GM19438 (cell line): Measurements from ENCODE around the gene KLF7.

Source experiments
- ATAC-seq: cut with Tn5 transposase; IDR thresholded peaks from one replicate; pipeline ENCODE4 v1.9.1; 2021; ENCODE audit warnings: low read depth; ENCODE audit not compliant: unreplicated experiment

KLF7 gene

GRCh38 chr2:207130958-207131521 lies 34.7 kb downstream of the KLF7 start:
- no peak for ATAC-seq

GRCh38 chr2:207129821-207130220 lies 35.9 kb downstream of the KLF7 start:
- no peak for ATAC-seq

- ATAC-seq, result no peak
These were observed 36.9 kb downstream of the KLF7 start for GRCh38 chr2:207128867-207129266.

GRCh38 chr2:207126724-207127308 lies 38.9 kb downstream of the KLF7 start:
- ATAC-seq, result no peak

- no peak for ATAC-seq
These were observed 41.9 kb downstream of the KLF7 start for GRCh38 chr2:207123776-207124391.

- ATAC-seq, result no peak
These were observed 42.4 kb downstream of the KLF7 start for GRCh38 chr2:207123335-207123744.

- ATAC-seq, result no peak
These were observed 43.0 kb downstream of the KLF7 start for GRCh38 chr2:207122651-207123334.

GRCh38 chr2:207121784-207122183 lies 44.0 kb downstream of the KLF7 start:
- no peak for ATAC-seq

GRCh38 chr2:207119048-207119447 lies 46.7 kb downstream of the KLF7 start:
- ATAC-seq, result no peak

- no peak for ATAC-seq
These were observed 48.1 kb downstream of the KLF7 start for GRCh38 chr2:207117668-207118067.

GRCh38 chr2:207115715-207116364 lies 49.9 kb downstream of the KLF7 start:
- ATAC-seq, result no peak

GRCh38 chr2:207113414-207113813 lies 52.3 kb downstream of the KLF7 start:
- ATAC-seq, result no peak

- no peak for ATAC-seq
These were observed 53.0 kb downstream of the KLF7 start for GRCh38 chr2:207112785-207113184.

GRCh38 chr2:207112383-207112782 lies 53.4 kb downstream of the KLF7 start:
- ATAC-seq, result no peak

GRCh38 chr2:207111757-207112156 lies 54.0 kb downstream of the KLF7 start:
- no peak for ATAC-seq

GRCh38 chr2:207110715-207111114 lies 55.0 kb downstream of the KLF7 start:
- no peak for ATAC-seq

GRCh38 chr2:207110310-207110709 lies 55.4 kb downstream of the KLF7 start:
- ATAC-seq, result no peak

GRCh38 chr2:207109768-207110167 lies 56.0 kb downstream of the KLF7 start:
- no peak for ATAC-seq

GRCh38 chr2:207108440-207108839 lies 57.3 kb downstream of the KLF7 start:
- no peak for ATAC-seq

GRCh38 chr2:207107551-207107950 lies 58.2 kb downstream of the KLF7 start:
- ATAC-seq, result no peak

- no peak for ATAC-seq
These were observed 58.6 kb downstream of the KLF7 start for GRCh38 chr2:207107131-207107530.
